Mesendoderm (in vitro differentiated cells): ENCODE data around the gene RIMKLB.

Source experiments
- DNase-seq: peaks from one replicate; pipeline ENCODE4 v3.0.0; 2013
- H2AK5ac ChIP-seq: 2 replicates; pipeline ENCODE4 v1.6.1; 2013; ENCODE audit warnings: low read length, inconsistent platforms
- H2BK120ac ChIP-seq: 2 replicates; pipeline ENCODE4 v1.6.1; 2013; ENCODE audit warnings: low read depth, mild to moderate bottlenecking, low read length, moderate library complexity, mixed read lengths
- H2BK15ac ChIP-seq: replicated peaks from 2 replicates; pipeline ENCODE4 v1.6.1; 2013; ENCODE audit warnings: low read depth, mild to moderate bottlenecking, moderate library complexity
- H2BK5ac ChIP-seq: 2 replicates; pipeline ENCODE4 v1.6.1; 2013; ENCODE audit warnings: low read length, inconsistent platforms
- H3K18ac ChIP-seq: 2 replicates; pipeline ENCODE4 v1.6.1; 2013; ENCODE audit warnings: mild to moderate bottlenecking, low read length, mixed read lengths
- H3K23ac ChIP-seq: one replicate; pipeline ENCODE4 v1.6.1; 2013; ENCODE audit warnings: low read length
- H3K27ac ChIP-seq: 2 replicates; pipeline ENCODE4 v1.5.1; 2013; ENCODE audit warnings: low read depth, mild to moderate bottlenecking, inconsistent platforms, low read length, moderate library complexity
- H3K27me3 ChIP-seq: 2 replicates; pipeline ENCODE4 v1.6.1; 2013; ENCODE audit warnings: low read length, control low read depth, mild to moderate bottlenecking, inconsistent platforms; ENCODE audit not compliant: insufficient read depth, poor library complexity
- H3K36me3 ChIP-seq: 2 replicates; pipeline ENCODE4 v1.6.1; 2013; ENCODE audit warnings: low read length, inconsistent platforms; ENCODE audit not compliant: control insufficient read depth, insufficient read depth
- H3K4ac ChIP-seq: one replicate; pipeline ENCODE4 v1.6.1; 2013; ENCODE audit warnings: low read depth, mild to moderate bottlenecking, low read length, moderate library complexity
- H3K4me1 ChIP-seq: 2 replicates; pipeline ENCODE4 v1.6.1; 2013; ENCODE audit warnings: low read depth, low read length, inconsistent platforms; ENCODE audit not compliant: control insufficient read depth
- H3K4me2 ChIP-seq: 2 replicates; pipeline ENCODE4 v1.6.1; 2013; ENCODE audit warnings: low read length
- H3K4me3 ChIP-seq: 2 replicates; pipeline ENCODE4 v1.5.1; 2013; ENCODE audit warnings: mild to moderate bottlenecking, low read length
- H3K56ac ChIP-seq: one replicate; pipeline ENCODE4 v1.6.1; 2013; ENCODE audit warnings: low read length
- H3K79me1 ChIP-seq: 2 replicates; pipeline ENCODE4 v1.6.1; 2013; ENCODE audit warnings: low read length, inconsistent platforms
- H3K79me2 ChIP-seq: 2 replicates; pipeline ENCODE4 v1.6.1; 2013; ENCODE audit warnings: mild to moderate bottlenecking, low read length; ENCODE audit not compliant: control insufficient read depth, insufficient read depth
- H3K9ac ChIP-seq: 2 replicates; pipeline ENCODE4 v1.6.1; 2013; ENCODE audit warnings: low read length, inconsistent platforms
- H4K5ac ChIP-seq: one replicate; pipeline ENCODE4 v1.6.1; 2013; ENCODE audit warnings: low read length
- H4K8ac ChIP-seq: one replicate; pipeline ENCODE4 v1.6.1; 2013; ENCODE audit warnings: low read depth, mild to moderate bottlenecking, control low read depth, low read length, moderate library complexity
- WGBS: extraction: QIAGEN DNeasy Blood & Tissue Kit; methylation state at CpG from one replicate; pipeline ENCODE4 v1.1.7; 2013; ENCODE audit warnings: low lambda C conversion rate, missing lambda C conversion rate; ENCODE audit not compliant: insufficient coverage; ENCODE audit errors: extremely low coverage; 5-methylcytosine and 5-hydroxymethylcytosine counted together

Gene RIMKLB

GRCh38 chr12:8779281-8779680 lies 81.5 kb downstream of the RIMKLB start:
- Histone ChIP-seq H2BK5ac (no peak overlapping the region), H4K5ac (no peak overlapping the region), H3K27ac (no peak overlapping the region), H3K4me2 (no peak overlapping the region), H3K9ac (no peak overlapping the region), H3K23ac (no peak overlapping the region), H3K4ac (no peak overlapping the region), H3K4me3 (no peak overlapping the region), H4K8ac (no peak overlapping the region), H3K4me1 (no peaks in the 10 kb centered on the region), H3K79me1 (no peaks in the 10 kb centered on the region), H2AK5ac (no peak overlapping the region), H3K79me2 (no peaks in the 10 kb centered on the region), H3K18ac (no peak overlapping the region), H3K27me3 (no peaks in the 10 kb centered on the region), H2BK120ac (no peak overlapping the region), H3K36me3 (no peaks in the 10 kb centered on the region), H2BK15ac (no peak overlapping the region), H3K56ac (no peak overlapping the region)
- no CpG with 5 or more reads among the region's 4 CpGs for WGBS
- no peak for DNase-seq

GRCh38 chr12:8779862-8780261 lies 82.1 kb downstream of the RIMKLB start:
- Histone ChIP-seq H2BK120ac (no peak overlapping the region), H3K23ac (no peak overlapping the region), H3K27ac (no peak overlapping the region), H3K79me2 (no peaks in the 10 kb centered on the region), H3K4me1 (no peaks in the 10 kb centered on the region), H3K56ac (no peak overlapping the region), H3K4me2 (no peak overlapping the region), H4K8ac (no peak overlapping the region), H2AK5ac (no peak overlapping the region), H2BK15ac (no peak overlapping the region), H3K36me3 (no peaks in the 10 kb centered on the region), H4K5ac (no peak overlapping the region), H3K79me1 (no peaks in the 10 kb centered on the region), H3K27me3 (no peaks in the 10 kb centered on the region), H3K9ac (no peak overlapping the region), H2BK5ac (no peak overlapping the region), H3K4ac (no peak overlapping the region), H3K4me3 (no peak overlapping the region), H3K18ac (no peak overlapping the region)
- no peak for DNase-seq
- WGBS, result no CpG with 5 or more reads among the region's 2 CpGs

DNA sequence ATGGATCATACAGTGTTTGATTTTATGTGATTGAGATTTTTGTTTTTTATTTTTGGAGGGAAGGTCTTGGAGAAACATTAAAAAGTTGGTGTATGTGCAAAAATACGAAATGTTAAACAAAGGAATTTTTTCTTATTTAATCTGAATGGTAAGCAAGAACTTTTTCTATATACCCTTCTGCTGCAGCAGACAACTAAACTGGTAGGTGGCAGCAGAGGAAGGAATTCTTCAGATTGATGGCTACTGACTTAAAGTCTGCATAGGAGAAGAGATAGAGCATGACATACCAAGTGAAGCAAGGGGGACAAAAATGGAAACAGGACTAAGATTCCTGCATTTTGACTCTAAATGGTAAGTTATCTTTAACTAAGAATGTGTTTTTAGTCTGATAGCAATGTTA lies 82.6 kb downstream of the RIMKLB start:
- WGBS, result no CpG with 5 or more reads among the region's 1 CpG
- no peak overlapping the region for H2BK5ac ChIP-seq
- peak; percentile 86 for DNase-seq
- no peak overlapping the region for H2AK5ac ChIP-seq
- no peaks in the 10 kb centered on the region for H3K79me2 ChIP-seq
- H3K56ac ChIP-seq, result no peak overlapping the region
- H3K4me3 ChIP-seq, result no peak overlapping the region
- H3K4me2 ChIP-seq, result no peak overlapping the region
- no peak overlapping the region for H4K5ac ChIP-seq
- no peaks in the 10 kb centered on the region for H3K79me1 ChIP-seq
- no peak overlapping the region for H3K23ac ChIP-seq
- no peak overlapping the region for H3K18ac ChIP-seq
- H3K4me1 ChIP-seq, result no peaks in the 10 kb centered on the region
- no peaks in the 10 kb centered on the region for H3K27me3 ChIP-seq
- no peak overlapping the region for H2BK120ac ChIP-seq
- H3K9ac ChIP-seq, result no peak overlapping the region
- H3K4ac ChIP-seq, result no peak overlapping the region
- no peaks in the 10 kb centered on the region for H3K36me3 ChIP-seq
- no peak overlapping the region for H2BK15ac ChIP-seq
- no peak overlapping the region for H3K27ac ChIP-seq
- H4K8ac ChIP-seq, result no peak overlapping the region

- Histone ChIP-seq H4K5ac (no peak overlapping the region), H3K56ac (no peak overlapping the region), H3K27ac (no peak overlapping the region), H2BK120ac (no peak overlapping the region), H3K23ac (no peak overlapping the region), H3K27me3 (no peaks in the 10 kb centered on the region), H3K79me1 (no peaks in the 10 kb centered on the region), H3K4ac (no peak overlapping the region), H3K4me1 (no peaks in the 10 kb centered on the region), H3K18ac (no peak overlapping the region), H3K79me2 (no peaks in the 10 kb centered on the region), H3K4me2 (no peak overlapping the region), H2BK15ac (no peak overlapping the region), H3K4me3 (no peak overlapping the region), H2AK5ac (no peak overlapping the region), H2BK5ac (no peak overlapping the region), H3K36me3 (no peaks in the 10 kb centered on the region), H3K9ac (no peak overlapping the region), H4K8ac (no peak overlapping the region)
- DNase-seq, result no peak
- no CpG with 5 or more reads among the region's 2 CpGs for WGBS
Measured at GRCh38 chr12:8781381-8782127, 83.8 kb downstream of the RIMKLB start.

DNA sequence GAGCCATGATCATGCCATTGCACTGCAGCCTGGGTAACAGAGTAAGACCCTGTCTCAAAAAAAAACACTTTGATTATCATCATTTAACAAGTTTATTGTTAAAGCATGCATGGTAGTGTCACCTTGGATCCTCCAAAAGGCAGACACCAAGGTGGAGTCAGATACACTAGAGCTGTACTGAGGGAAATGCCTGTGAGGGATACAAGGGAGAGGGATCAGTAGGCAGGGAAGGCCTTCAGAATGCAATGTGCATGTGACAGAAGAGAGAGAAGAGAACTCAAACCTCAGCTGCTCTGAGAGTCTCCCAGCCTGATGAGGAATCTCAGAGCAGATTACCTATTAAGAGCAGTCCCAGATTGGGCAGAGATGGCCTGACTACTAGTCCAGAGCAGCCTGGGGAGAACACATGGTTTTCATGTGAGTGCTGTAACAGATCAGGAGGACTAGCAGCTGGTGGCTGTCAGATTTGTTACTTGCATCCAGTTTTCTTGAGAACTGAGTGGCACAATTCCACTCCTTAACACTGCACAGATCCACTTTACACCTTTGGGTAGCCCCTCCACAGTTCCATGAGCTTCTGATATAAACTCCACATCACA lies 86.6 kb downstream of the RIMKLB start:
- no peak overlapping the region for H3K4ac ChIP-seq
- H4K5ac ChIP-seq, result no peak overlapping the region
- no peak overlapping the region for H3K18ac ChIP-seq
- no peaks in the 10 kb centered on the region for H3K79me1 ChIP-seq
- H3K9ac ChIP-seq, result no peak overlapping the region
- no peak overlapping the region for H2BK120ac ChIP-seq
- H3K4me3 ChIP-seq, result no peak overlapping the region
- no peak for DNase-seq
- H3K27ac ChIP-seq, result no peak overlapping the region
- H3K27me3 ChIP-seq, result no peaks in the 10 kb centered on the region
- H3K56ac ChIP-seq, result no peak overlapping the region
- no peaks in the 10 kb centered on the region for H3K36me3 ChIP-seq
- no peak overlapping the region for H2BK5ac ChIP-seq
- peaks cover 9% of the 10 kb centered on the region for H3K79me2 ChIP-seq
- H4K8ac ChIP-seq, result no peak overlapping the region
- no peaks in the 10 kb centered on the region for H3K4me1 ChIP-seq
- no peak overlapping the region for H2BK15ac ChIP-seq
- no peak overlapping the region for H3K4me2 ChIP-seq
- no peak overlapping the region for H3K23ac ChIP-seq
- no peak overlapping the region for H2AK5ac ChIP-seq

- Histone ChIP-seq H3K79me1 (no peaks in the 10 kb centered on the region), H3K79me2 (peaks cover 16% of the 10 kb centered on the region), H3K18ac (no peak overlapping the region), H2BK5ac (no peak overlapping the region), H2AK5ac (no peak overlapping the region), H3K36me3 (no peaks in the 10 kb centered on the region), H3K4me1 (no peaks in the 10 kb centered on the region), H3K4me2 (no peak overlapping the region), H3K4ac (no peak overlapping the region), H2BK15ac (no peak overlapping the region), H2BK120ac (no peak overlapping the region), H3K27ac (no peak overlapping the region), H3K56ac (no peak overlapping the region), H3K4me3 (no peak overlapping the region), H3K23ac (no peak overlapping the region), H4K8ac (no peak overlapping the region), H3K27me3 (no peaks in the 10 kb centered on the region), H4K5ac (no peak overlapping the region), H3K9ac (no peak overlapping the region)
- DNase-seq, result no peak
- no CpG with 5 or more reads among the region's 4 CpGs for WGBS
Measured at GRCh38 chr12:8785499-8785898, 87.7 kb downstream of the RIMKLB start.
